ENCODE measurements around the gene KCNAB3. TPM values are rescaled to one million over a fixed set of nuclear protein-coding genes. Genes with fewer than 3 reads are reported as not detected.

The KCNAB3 gene
- total RNA-seq, 1 donor from 2014 or later = 2.6 TPM

DNA sequence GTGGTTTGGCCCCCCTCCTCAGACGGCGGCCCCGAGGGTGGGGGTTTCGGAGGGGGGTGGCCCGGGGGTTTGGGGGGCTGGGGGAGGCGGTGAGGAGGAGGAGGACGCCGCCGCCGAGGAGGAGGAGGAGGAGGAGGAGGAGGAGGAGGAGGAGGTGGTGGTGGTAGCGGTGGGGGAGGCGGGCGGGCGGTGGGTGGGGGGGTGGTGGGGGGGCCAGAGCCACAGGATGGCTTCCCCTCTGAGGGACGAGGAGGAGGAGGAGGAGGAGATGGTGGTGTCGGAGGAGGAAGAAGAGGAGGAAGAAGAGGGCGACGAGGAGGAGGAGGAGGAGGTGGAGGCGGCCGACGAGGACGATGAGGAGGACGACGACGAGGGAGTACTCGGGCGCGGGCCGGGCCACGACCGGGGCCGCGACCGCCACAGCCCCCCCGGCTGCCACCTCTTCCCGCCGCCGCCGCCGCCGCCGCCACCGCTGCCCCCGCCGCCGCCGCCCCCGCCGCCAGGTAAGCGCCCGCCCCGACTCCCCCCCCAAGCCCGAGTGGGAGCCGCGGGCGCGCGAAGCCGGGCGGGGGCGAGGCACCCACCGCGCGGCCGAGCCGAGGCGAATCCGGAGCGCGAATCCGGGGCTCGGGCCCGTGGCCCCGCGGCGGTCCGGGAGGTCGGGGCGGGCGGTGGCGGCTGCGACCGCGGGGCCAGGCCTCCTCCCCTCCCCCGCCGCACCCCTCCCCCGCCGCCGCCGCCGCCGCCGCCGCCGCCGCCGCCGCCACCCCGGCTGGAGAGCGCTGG is 44.9 kb downstream of the KCNAB3 start:
- Mint-ChIP-seq H3K4me1 (ENCODE audit: unreplicated experiment) (peaks cover 3% of the 10 kb centered on the region), H3K27ac (ENCODE audit: unreplicated experiment) (peak overlapping the region; percentile 65), H3K4me3 (ENCODE audit: unreplicated experiment) (peak overlapping the region; percentile 73), H3K36me3 (ENCODE audit: unreplicated experiment) (peaks cover 5% of the 10 kb centered on the region), H3K27me3 (ENCODE audit: unreplicated experiment) (no peaks in the 10 kb centered on the region), H3K9me3 (ENCODE audit: unreplicated experiment) (no peaks in the 10 kb centered on the region)
- DNase-seq (ENCODE audit: extremely low spot score, unreplicated experiment) = no peak
- TF ChIP-seq CTCF (IDR thresholded peaks at IDR 0.05) = no peak

DNA sequence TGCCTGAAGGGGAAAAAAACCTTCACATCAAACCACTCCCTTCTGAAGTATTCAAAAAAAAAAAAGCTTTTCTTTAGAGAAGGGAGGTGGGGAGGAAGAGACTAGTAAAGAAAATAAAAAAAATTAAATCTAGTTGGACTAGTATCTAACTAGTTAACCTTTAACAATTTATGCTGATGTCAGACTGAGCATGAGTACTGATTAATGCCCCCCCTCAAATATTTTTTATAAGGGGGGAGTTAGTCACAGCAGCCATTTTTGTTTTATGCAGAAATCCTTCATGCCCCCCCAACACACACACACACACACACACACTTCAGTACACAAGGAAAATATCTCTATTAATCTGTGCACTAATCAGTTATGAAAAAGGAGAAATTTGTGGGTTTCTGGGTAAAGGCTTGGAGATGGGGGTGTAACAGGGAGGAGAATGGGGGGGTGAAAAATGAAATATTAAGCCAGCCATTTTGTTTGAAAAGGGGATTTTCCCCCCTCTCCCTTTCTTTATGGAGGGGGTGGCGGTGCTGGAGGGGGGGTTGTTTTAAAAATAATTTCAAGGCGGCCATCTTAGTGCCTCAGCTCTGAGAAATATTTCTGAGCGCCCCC is 45.8 kb downstream of the KCNAB3 start:
- H3K9me3 Mint-ChIP-seq (ENCODE audit: unreplicated experiment) = no peaks in the 10 kb centered on the region
- H3K4me3 Mint-ChIP-seq (ENCODE audit: unreplicated experiment) = no peak overlapping the region
- H3K4me1 Mint-ChIP-seq (ENCODE audit: unreplicated experiment) = peaks cover 3% of the 10 kb centered on the region
- H3K27ac Mint-ChIP-seq (ENCODE audit: unreplicated experiment) = no peak overlapping the region
- no peak for TF ChIP-seq CTCF (IDR thresholded peaks at IDR 0.05)
- DNase-seq (ENCODE audit: extremely low spot score, unreplicated experiment) = no peak
- H3K36me3 Mint-ChIP-seq (ENCODE audit: unreplicated experiment) = no peaks in the 10 kb centered on the region
- H3K27me3 Mint-ChIP-seq (ENCODE audit: unreplicated experiment) = no peaks in the 10 kb centered on the region

DNA sequence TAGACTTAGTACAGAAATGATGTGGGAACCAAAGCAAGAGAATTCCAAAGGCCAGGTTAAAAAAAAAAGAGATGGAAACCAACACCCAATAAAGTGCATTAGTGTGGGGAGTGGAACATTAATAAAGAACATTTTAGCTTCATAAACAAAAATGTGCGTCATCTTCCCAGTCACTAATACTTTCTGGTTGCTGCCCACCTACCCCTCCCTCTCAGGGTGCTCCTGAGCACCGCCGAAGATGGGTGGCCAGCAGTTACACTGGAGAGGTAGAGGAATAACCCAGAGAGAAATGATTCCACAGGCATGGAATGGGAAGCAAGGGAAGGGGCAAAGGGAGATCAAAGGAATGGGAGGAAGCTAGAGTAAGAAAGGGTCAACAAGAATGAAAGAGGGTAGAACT is 47.0 kb downstream of the KCNAB3 start:
- H3K27ac Mint-ChIP-seq (ENCODE audit: unreplicated experiment) = no peak overlapping the region
- no peak overlapping the region for H3K4me3 Mint-ChIP-seq (ENCODE audit: unreplicated experiment)
- H3K9me3 Mint-ChIP-seq (ENCODE audit: unreplicated experiment) = no peaks in the 10 kb centered on the region
- no peak for DNase-seq (ENCODE audit: extremely low spot score, unreplicated experiment)
- peaks cover 3% of the 10 kb centered on the region for H3K4me1 Mint-ChIP-seq (ENCODE audit: unreplicated experiment)
- no peaks in the 10 kb centered on the region for H3K36me3 Mint-ChIP-seq (ENCODE audit: unreplicated experiment)
- no peaks in the 10 kb centered on the region for H3K27me3 Mint-ChIP-seq (ENCODE audit: unreplicated experiment)
- no peak for TF ChIP-seq CTCF (IDR thresholded peaks at IDR 0.05)

DNA sequence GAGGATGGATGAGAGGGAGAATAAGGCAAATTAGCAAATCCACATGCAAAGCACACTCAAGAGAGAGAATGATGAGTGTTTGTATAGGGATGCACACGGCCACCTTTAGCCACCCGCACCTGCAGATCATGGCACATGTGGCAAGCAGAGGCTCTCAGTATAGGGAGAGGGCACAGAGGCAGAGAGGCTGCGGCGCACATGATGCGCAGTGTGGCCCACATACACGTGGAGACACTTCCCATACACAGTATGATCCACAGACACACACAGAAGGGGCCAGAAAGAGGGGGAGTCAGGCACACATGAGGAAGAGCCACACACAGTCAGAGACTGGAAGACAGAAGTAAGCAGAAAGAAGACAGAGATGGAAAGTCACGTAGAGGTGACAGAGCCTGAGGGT is 47.6 kb downstream of the KCNAB3 start:
- DNase-seq (ENCODE audit: extremely low spot score, unreplicated experiment) = no peak
- H3K27me3 Mint-ChIP-seq (ENCODE audit: unreplicated experiment) = no peaks in the 10 kb centered on the region
- no peaks in the 10 kb centered on the region for H3K36me3 Mint-ChIP-seq (ENCODE audit: unreplicated experiment)
- H3K9me3 Mint-ChIP-seq (ENCODE audit: unreplicated experiment) = no peaks in the 10 kb centered on the region
- peaks cover 3% of the 10 kb centered on the region for H3K4me1 Mint-ChIP-seq (ENCODE audit: unreplicated experiment)
- no peak overlapping the region for H3K4me3 Mint-ChIP-seq (ENCODE audit: unreplicated experiment)
- no peak overlapping the region for H3K27ac Mint-ChIP-seq (ENCODE audit: unreplicated experiment)
- no peak for TF ChIP-seq CTCF (IDR thresholded peaks at IDR 0.05)

DNA sequence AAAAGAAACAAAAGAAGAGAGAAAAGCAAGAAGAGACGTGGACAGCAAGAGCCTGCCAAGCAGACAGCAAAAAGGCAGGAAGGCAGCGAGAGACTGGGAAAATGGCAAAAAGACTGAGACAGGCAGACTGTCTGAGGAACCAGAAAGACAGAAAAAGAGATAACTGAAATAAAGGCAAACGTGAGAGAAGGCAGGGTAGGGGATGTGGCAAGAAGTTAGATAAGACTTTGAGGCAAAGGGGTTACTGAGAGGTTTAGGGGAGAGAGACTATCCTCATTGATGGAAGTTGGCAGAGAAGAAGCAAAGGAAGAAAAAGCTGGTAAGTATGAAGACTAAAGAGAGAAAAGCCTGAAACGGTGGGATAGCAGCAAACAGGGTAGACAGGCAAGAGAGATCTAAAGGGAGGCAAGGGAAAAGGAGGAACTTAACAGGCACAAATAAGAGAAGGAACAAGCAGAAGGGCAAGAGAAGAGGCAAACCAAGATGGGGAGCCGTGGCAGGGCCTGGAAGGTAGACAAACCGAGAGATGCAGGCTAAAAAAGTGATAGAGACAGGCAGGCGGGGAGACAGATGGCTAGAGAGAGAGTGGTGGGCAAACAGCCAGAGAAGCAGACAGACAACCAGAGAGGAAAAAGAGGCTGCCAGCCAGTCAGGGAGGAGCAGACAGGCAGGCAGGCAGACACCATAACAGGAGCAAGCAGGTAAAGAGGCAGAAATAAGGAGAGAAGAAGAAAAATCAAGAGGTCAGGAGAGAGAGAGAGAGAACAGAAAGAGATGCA is 48.2 kb downstream of the KCNAB3 start:
- TF ChIP-seq CTCF (IDR thresholded peaks at IDR 0.05) = no peak
- peaks cover 3% of the 10 kb centered on the region for H3K4me1 Mint-ChIP-seq (ENCODE audit: unreplicated experiment)
- H3K36me3 Mint-ChIP-seq (ENCODE audit: unreplicated experiment) = peaks cover 2% of the 10 kb centered on the region
- no peaks in the 10 kb centered on the region for H3K9me3 Mint-ChIP-seq (ENCODE audit: unreplicated experiment)
- H3K27ac Mint-ChIP-seq (ENCODE audit: unreplicated experiment) = no peak overlapping the region
- no peaks in the 10 kb centered on the region for H3K27me3 Mint-ChIP-seq (ENCODE audit: unreplicated experiment)
- DNase-seq (ENCODE audit: extremely low spot score, unreplicated experiment) = no peak
- no peak overlapping the region for H3K4me3 Mint-ChIP-seq (ENCODE audit: unreplicated experiment)
